NCI-H1092 (cell line): Measurements from ENCODE around the gene DCLRE1B.
"Not testable (repeated sequence)": the region's sequence is repeated elsewhere in the genome, so short reads cannot be mapped to it uniquely, and the experiment has no call there.

ENCODE experiments used
- DNase-seq: peaks from one replicate; lab custom pipeline; 2025; lab: John Stamatoyannopoulos, UW

The DCLRE1B gene

DNA sequence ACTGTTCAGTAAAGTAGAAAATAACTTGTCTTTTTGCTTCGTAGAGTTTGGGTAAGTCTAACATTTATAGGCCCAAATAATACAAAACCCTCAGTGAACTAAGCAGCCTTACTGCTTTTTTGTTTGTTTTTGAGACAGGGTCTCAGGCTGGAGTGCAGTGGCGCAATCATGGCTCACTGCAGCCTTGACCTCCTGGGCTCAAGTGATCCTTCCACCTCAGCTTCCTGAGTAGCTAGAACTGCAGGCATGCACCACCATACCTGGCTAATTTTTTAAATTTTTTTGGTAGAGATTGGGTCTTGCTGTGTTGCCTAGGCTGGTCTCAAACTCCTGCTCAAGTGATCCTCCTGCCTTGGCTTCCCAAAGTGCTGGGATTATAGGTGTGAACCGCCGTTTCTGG lies 43.0 kb downstream of the DCLRE1B start:
- not testable (repeated sequence) for DNase-seq

DNA sequence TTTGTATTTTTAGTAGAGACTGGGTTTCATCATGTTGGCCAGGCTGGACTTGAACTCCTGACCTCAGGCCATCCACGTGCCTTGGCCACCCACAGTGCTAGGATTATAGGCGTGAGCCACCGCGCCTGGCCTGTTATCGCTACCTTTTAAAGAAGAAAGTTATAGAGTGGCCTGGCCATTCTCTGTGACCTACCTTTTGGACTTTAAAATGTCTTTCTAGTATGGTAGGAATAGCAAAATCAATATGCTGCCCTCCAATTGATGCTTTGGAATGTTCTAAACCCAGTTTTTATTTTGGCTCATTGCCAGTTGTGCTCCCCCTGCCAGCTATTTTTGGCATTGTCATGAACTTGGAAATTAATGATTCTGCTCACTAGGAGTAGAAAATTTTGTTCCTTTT lies 43.9 kb downstream of the DCLRE1B start:
- DNase-seq = no peak

DNA sequence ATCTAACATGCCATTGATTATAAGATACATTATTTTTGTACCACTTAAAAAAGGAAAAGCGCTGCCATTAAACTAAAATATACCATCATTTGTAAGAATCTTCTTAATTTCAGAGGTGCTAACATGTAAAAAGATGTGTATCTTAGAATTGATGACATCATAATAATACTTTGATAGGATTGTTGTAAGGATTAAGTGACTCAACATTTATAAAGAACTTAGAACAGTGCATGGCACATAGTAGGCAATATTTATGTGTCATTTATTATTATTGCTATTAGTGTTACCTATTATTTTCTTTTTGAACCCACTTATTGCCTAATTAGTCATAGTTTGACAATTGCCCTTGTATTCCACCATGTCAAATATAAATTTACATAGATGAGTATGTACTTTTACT lies 45.8 kb downstream of the DCLRE1B start:
- no peak for DNase-seq

DNA sequence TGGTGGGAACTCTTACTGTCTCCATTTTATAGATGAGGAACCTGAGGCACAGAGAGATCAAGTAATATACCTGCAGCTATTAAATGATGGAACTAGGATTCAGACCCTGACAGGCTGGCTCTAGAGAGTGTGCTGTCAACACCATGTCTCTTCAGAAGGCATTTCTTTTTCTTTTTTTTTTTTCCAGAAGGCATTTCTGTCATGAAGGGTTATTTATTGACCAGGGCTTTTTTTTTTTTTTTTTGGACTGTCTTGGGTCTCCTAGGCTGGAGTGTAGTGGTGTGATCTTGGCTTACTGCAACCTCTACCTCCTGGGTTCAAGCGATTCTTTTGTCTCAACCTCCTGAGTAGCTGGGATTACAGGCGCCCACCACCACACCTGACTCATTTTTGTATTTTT lies 46.6 kb downstream of the DCLRE1B start:
- no peak for DNase-seq

DNA sequence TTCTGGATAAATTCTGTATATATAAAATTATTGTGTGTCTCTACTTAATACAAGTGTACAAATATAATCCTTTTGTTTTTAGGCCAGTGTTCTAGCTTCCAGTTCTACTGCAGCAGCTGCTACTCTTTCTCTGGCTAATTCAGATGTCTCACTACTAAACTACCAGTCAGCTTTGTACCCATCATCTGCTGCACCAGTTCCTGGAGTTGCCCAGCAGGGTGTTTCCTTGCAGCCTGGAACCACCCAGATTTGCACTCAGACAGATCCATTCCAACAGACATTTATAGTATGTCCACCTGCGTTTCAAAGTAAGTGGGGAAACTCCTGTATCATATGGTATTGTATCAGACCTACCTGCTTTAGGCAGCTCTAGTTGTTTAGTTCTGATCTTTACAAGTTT lies 52.9 kb downstream of the DCLRE1B start:
- DNase-seq = no peak

DNA sequence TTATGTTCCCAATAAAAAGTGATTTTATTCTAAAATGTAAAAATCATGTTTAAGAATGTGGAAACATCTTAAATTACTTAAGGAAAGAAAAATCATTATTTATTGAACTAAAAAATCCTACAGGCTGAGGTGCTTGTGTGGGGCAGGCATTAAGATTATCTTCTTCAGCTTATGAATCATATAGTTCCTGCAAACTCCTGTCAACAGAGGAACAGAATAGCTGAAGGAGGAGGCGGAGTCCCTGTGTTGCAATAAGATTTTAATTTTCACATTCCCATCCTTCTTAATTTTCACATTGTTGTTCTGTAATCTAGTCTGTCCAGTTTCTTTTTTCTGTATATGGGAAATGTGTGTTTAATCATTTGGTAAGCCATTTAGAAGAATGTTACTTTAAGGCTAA lies 53.6 kb downstream of the DCLRE1B start:
- DNase-seq = no peak

DNA sequence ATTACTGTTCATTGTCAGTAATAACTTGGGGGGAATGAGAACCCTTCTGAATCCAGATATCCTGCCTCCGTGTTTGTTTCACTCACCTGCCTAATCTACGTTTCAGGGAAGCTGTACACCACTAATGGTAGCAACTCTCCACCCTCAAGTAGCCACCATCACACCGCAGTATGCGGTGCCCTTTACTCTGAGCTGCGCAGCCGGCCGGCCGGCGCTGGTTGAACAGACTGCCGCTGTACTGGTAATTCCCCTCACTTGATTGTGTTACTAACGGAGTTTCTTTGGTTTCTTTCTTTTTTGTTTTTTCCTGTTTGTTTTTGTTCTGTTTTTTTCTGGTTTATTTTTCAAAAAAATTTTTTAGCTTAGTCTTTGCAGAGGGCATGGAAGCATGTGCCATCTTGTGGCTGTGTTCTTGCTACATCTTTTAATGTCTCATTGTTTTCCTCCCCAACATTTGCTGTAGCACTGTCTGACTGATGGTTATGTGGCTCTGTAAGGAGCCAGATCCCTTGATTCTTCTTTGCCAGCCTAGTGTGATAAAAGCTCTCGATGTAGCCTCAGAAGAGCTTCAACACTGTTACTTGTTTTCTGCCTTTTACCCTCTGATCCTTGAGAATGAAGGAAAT lies 58.3 kb downstream of the DCLRE1B start:
- DNase-seq = no peak
